Measurements from ENCODE around the gene SSB. TPM values are rescaled to one million over a fixed set of nuclear protein-coding genes. Genes with fewer than 3 reads are reported as not detected.

SSB gene
- polyA plus RNA-seq, 2 of the 4 experiments (the other 2 are of a cell fraction) = 253 to 255 TPM

DNA sequence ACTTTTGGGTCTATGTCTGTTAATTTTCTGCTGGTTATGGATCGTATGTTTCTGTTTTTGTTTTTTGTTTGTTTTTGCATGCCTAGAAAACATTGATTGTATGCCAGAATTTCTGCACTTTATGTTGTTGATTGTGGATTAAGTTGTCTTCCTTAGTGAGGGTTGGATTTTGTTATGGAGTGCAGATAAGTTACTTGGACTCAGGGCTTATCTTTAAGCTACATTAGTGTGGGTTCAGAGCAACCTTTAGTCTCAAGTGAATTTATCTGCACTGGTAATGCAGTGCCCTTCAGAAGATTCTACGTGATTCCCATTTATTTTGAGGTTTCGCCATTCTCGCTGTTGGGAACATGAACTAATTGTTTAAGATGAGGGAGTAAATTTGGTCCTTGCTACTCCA is 61.5 kb downstream of the SSB start:
- ChIA-PET CTCF (no interaction called here), POLR2A (no interaction called here)
- Histone ChIP-seq H3K4me3 (no peak overlapping the region), H3K9me3 (no peaks in the 10 kb centered on the region), H3K4me1 (no peaks in the 10 kb centered on the region), H3K4me2 (no peak overlapping the region), H3K27ac (no peak overlapping the region)
- TF ChIP-seq, protein P1, sequence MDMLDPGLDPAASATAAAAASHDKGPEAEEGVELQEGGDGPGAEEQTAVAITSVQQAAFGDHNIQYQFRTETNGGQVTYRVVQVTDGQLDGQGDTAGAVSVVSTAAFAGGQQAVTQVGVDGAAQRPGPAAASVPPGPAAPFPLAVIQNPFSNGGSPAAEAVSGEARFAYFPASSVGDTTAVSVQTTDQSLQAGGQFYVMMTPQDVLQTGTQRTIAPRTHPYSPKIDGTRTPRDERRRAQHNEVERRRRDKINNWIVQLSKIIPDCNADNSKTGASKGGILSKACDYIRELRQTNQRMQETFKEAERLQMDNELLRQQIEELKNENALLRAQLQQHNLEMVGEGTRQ (IDR thresholded peaks at IDR 0.05) = no peak
- TF ChIP-seq HDAC2 (IDR thresholded peaks at IDR 0.05) = no peak
- TF ChIP-seq HOXB5 (CRISPR knock-in tag; IDR thresholded peaks at IDR 0.05) = no peak
- TF ChIP-seq RNF2 (IDR thresholded peaks at IDR 0.05; ENCODE audit: borderline replicate concordance, low read depth) = no peak
- TF ChIP-seq, protein P2, sequence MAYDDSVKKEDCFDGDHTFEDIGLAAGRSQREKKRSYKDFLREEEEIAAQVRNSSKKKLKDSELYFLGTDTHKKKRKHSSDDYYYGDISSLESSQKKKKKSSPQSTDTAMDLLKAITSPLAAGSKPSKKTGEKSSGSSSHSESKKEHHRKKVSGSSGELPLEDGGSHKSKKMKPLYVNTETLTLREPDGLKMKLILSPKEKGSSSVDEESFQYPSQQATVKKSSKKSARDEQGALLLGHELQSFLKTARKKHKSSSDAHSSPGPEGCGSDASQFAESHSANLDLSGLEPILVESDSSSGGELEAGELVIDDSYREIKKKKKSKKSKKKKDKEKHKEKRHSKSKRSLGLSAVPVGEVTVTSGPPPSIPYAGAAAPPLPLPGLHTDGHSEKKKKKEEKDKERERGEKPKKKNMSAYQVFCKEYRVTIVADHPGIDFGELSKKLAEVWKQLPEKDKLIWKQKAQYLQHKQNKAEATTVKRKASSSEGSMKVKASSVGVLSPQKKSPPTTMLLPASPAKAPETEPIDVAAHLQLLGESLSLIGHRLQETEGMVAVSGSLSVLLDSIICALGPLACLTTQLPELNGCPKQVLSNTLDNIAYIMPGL (CRISPR knock-in tag; IDR thresholded peaks at IDR 0.05; ENCODE audit: borderline replicate concordance) = no peak
- TF ChIP-seq JUN (IDR thresholded peaks at IDR 0.05) = no peak
- no peak for TF ChIP-seq GATA3 (IDR thresholded peaks at IDR 0.05; ENCODE audit: borderline replicate concordance)
- TF ChIP-seq, protein P3, sequence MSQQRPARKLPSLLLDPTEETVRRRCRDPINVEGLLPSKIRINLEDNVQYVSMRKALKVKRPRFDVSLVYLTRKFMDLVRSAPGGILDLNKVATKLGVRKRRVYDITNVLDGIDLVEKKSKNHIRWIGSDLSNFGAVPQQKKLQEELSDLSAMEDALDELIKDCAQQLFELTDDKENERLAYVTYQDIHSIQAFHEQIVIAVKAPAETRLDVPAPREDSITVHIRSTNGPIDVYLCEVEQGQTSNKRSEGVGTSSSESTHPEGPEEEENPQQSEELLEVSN (IDR thresholded peaks at IDR 0.05; ENCODE audit: borderline replicate concordance, low read depth) = no peak
- TF ChIP-seq, protein P4, sequence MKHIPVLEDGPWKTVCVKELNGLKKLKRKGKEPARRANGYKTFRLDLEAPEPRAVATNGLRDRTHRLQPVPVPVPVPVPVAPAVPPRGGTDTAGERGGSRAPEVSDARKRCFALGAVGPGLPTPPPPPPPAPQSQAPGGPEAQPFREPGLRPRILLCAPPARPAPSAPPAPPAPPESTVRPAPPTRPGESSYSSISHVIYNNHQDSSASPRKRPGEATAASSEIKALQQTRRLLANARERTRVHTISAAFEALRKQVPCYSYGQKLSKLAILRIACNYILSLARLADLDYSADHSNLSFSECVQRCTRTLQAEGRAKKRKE (CRISPR knock-in tag; IDR thresholded peaks at IDR 0.05; ENCODE audit: low read depth) = no peak
- WGBS (ENCODE audit: missing lambda C conversion rate) = 93% methylated on average over 4 of the region's 4 CpGs
- no peak for ATAC-seq
- no peak for FAIRE-seq
- no peak for DNase-seq (ENCODE audit: low read depth in 1 of 2, low spot score in 1 of 2)

Other genes starting within 250 kb of the SSB start
- 41.8 and 52.9 TPM in 2 replicates for gene FASTKD1, start 225.0 kb upstream of the SSB start, polyA plus RNA-seq (2011; rRNA removed)
- 27.2 to 30.8 TPM (median 28.1 TPM) in 3 replicates for gene FASTKD1, start 225.0 kb upstream of the SSB start, polyA plus RNA-seq (2017; fragmentation: RNase III; extraction: RNeasy Plus Mini Kit Qiagen cat#74134 plus additional on column Dnase treatment)
- gene PPIG, start 214.5 kb upstream of the SSB start, polyA plus RNA-seq (2011; rRNA removed) = 46.4 and 70.8 TPM in 2 replicates
- 57.9 to 61.2 TPM (median 60.5 TPM) in 3 replicates for gene PPIG, start 214.5 kb upstream of the SSB start, polyA plus RNA-seq (2017; fragmentation: RNase III; extraction: RNeasy Plus Mini Kit Qiagen cat#74134 plus additional on column Dnase treatment)
- 0.07 and 0.31 TPM in 2 replicates for gene CFAP210, start 104.5 kb upstream of the SSB start, polyA plus RNA-seq (2011; rRNA removed)
- 0.30 to 0.35 TPM (median 0.34 TPM) in 3 replicates for gene CFAP210, start 104.5 kb upstream of the SSB start, polyA plus RNA-seq (2017; fragmentation: RNase III; extraction: RNeasy Plus Mini Kit Qiagen cat#74134 plus additional on column Dnase treatment)
- 4.0 and 5.1 TPM in 2 replicates for gene PHOSPHO2, start 104.4 kb upstream of the SSB start, polyA plus RNA-seq (2011; rRNA removed)
- gene PHOSPHO2, start 104.4 kb upstream of the SSB start, polyA plus RNA-seq (2017; fragmentation: RNase III; extraction: RNeasy Plus Mini Kit Qiagen cat#74134 plus additional on column Dnase treatment) = 3.9 to 4.4 TPM (median 4.3 TPM) in 3 replicates
- 19.6 and 22.9 TPM in 2 replicates for gene KLHL23, start 65.0 kb upstream of the SSB start, polyA plus RNA-seq (2011; rRNA removed)
- 10.1 to 11.0 TPM (median 10.8 TPM) in 3 replicates for gene KLHL23, start 65.0 kb upstream of the SSB start, polyA plus RNA-seq (2017; fragmentation: RNase III; extraction: RNeasy Plus Mini Kit Qiagen cat#74134 plus additional on column Dnase treatment)
- gene METTL5, start 26.0 kb downstream of the SSB start, polyA plus RNA-seq (2011; rRNA removed) = 58.1 and 86.9 TPM in 2 replicates
- 97.6 to 112 TPM (median 105 TPM) in 3 replicates for gene METTL5, start 26.0 kb downstream of the SSB start, polyA plus RNA-seq (2017; fragmentation: RNase III; extraction: RNeasy Plus Mini Kit Qiagen cat#74134 plus additional on column Dnase treatment)
- 21.1 and 23.1 TPM in 2 replicates for gene UBR3, start 28.6 kb downstream of the SSB start, polyA plus RNA-seq (2011; rRNA removed)
- 10.3 to 11.1 TPM (median 11.0 TPM) in 3 replicates for gene UBR3, start 28.6 kb downstream of the SSB start, polyA plus RNA-seq (2017; fragmentation: RNase III; extraction: RNeasy Plus Mini Kit Qiagen cat#74134 plus additional on column Dnase treatment)

Measured in A549 (cell line).